HG02885 (cell line): ENCODE measurements around the gene MCC.
A peak's percentile ranks its signal among the peaks of the same experiment; 100 is the strongest.
"Not testable (repeated sequence)": the region's sequence is repeated elsewhere in the genome, so short reads cannot be mapped to it uniquely, and the experiment has no call there.

Experiments
- ATAC-seq: cut with Tn5 transposase; IDR thresholded peaks from one replicate; pipeline ENCODE4 v1.9.1; 2021; ENCODE audit warnings: mild to moderate bottlenecking; ENCODE audit not compliant: unreplicated experiment, poor library complexity

The MCC gene

DNA sequence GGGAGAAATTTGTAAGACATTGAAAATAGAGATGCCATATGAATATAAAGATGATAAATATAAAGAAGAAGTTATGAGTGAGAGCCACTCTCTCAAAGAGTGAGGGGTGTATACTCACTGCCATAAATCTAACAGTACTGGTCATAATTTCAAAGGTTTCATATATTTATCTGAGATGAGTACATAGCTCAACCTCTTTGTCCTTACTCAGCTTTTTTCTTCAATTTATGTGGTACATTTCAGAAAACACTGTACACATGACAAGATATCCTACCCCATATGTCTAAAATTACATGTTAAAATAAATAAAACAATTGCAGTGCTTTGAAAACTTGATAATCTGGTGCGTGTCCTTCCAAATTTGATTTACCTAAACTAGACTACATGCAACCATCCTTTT, 5.2 kb upstream of the MCC start:
- no peak for ATAC-seq

DNA sequence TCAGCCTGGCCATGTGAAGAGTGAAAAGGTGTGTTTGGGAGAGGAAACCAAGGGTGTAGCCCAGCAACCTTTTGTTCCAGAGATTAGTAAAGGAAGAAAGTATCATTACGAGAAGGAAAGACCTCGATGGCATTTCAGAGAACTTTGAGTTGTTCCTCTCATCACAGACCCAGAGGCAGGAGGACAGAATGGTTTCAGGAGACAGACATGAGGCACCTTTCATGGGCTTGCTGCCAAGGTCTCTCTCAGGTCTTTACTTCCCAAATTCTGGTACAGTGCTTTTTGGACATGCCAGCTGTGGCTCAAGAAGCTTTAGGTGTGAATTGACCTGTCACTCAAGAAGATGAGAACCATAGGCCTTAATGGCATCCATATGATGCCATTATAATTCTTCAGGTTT, 2.8 kb upstream of the MCC start:
- ATAC-seq = no peak

DNA sequence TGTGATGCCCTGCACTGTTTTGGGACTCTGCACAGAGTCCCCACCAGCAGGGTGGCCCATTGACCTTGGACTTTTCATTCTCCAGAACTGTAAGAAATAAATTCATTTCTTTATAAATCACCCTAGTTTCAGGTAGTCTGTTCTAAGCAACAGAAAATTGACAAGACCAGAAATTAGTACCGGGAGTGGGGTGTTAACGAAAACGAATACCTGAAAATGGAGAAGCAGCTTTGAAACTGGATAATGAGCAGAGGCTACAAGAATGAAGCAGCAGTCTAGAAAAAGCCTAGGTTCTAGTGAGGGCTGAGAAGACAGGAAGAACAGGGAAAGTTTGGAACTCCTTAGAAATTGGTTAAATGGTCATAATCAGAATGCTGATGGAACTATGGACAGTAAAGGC, 2.1 kb upstream of the MCC start:
- no peak for ATAC-seq

DNA sequence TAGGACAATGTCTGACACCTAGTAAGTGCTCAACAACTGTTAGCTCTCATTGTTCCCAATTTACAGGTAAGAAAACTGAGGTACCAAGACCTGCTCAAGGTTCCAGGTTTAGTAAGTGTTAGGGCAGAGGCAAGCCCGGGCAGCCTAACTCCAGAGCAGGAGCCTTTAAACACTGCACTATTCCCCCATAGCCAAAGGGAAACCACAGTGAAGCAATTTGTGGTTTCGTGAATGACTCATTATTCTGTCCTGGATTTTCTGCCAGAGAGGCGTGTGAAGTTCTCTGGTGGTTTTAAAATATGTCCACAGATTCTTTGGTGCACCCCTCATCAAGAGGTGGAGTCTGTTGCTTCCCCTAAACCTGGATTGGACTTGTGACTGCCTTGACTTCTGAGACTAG, 1.0 kb upstream of the MCC start:
- ATAC-seq = peak; percentile 62

DNA sequence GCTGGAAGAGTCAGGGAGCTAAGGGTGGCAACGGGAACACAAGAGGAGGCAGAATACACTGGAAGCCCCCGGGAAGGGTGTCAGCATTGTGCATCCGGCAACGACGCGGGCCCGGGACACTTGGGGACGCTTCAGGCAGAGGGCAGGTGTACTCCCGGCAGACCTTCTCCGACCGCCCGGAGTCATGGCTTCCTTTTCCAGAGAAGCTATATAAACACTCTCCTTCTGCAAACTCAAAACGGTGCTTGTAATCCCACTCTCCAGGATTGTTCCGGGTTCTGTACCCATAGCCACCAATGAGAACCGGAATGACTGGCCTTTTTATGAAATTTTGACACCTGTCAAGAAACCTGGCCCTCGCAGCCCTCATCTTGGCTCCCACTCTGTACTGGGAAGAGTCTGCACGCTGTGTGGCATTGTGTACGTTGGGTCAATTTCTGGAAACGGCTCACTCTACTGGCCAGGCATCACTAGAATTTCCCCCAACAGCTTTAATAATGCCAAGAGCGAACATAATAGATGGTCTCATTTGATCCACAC, 462 bp upstream of the MCC start:
- peak; percentile 3 for ATAC-seq

DNA sequence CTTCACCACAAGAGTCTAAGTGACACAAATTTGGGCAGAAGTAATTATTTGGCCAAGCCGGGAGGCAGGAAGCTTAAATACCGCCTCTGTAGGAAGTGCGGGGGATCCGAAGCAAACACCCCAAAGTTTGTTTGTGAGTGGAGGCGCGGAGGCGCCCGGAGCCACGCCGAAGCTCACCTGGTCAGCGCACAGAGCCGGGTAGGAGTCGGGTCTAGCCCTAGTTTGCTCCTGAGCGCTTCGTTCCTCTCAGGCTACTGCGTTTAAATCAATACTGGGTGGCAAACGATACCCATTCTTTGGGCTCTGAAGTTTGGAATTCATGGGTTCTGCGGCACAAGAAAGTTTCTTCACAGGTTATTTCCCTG, 855 bp downstream of the MCC start:
- ATAC-seq = no peak

DNA sequence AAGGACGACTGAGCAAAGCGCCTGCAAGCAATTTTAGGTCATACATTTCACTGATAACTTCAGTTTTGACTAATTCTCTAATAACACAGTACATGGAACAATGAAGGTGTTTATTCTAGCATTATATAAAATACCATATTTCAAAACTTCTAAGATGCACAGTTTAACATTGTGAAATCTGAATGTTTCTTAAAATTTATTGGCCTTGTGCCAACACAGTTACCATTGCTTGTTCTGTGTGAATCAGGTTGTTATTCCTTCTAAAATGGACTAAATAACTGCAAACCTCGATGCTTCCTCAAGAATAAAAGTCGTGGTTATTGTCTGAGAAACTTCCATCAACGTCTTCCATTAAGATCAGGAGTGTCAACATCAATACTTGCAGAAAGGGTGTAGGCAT, 8.0 kb downstream of the MCC start:
- ATAC-seq = no peak

DNA sequence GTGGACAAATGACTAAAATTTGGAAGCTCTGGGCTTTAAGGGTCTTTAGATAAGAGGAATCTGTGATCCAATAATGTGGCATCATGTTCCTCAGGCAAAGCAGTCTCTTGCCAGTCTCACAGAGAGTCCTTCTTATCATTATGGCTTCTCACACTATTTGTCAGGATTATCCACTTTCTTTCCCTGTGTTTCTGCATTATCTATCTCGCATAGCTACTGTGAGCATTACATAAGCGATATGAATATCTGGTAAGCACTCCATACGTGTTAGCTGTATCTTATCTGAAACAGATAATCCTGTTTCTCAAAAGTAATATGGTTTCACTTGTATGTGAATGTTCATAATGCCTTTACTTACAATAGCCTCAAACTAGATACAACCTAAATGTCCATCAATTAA, 9.6 kb downstream of the MCC start:
- no peak for ATAC-seq

DNA sequence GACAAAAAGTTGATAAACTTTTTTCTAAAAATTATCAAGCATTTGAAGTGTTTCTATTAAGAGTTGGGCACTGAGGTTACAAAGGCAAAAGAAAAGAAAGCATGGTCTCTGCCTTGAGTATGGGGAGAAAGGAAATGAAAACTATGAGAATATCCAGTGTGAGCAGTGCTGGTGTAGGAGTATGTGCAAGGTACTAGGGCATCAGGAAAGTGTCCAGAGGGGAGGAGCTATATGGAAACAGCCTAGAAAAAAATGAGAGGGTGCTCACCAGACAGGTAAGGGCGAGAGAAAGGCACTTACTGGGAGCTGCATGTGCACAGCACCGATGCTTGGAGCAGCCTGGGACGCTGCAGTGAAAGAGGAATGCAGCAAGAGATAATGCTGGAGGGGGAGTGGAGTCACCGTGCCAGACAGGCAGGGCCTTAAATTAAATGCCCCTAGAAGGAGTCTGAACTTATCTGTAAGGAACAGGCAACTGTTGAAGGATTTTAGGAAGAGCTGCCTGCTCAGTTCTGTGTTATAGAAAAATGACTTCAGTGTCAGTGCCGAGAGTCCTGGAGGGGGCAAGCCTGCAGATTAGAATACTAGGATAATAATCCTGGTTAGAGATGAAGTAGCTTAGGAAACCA, 14.0 kb downstream of the MCC start:
- ATAC-seq = no peak

DNA sequence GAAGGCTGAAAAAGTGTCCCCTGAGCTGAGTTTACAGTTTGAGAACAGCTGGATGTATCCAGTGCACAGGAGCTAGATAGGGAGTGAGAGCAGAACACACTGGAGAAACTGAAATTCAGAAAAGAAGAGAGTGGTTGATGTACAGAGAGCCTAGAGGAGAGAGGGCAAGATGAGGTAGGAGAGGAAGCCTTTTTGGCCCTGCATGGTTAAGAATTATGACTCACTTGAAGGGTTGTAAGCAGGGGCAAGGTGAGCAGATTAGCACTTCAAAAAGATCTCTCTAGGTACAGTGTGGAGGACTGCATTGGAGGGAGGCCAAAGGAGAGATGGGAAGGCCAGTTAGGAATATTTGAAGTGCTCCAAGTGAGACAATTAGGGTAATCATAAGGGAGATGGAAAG, 25.2 kb downstream of the MCC start:
- ATAC-seq = no peak

DNA sequence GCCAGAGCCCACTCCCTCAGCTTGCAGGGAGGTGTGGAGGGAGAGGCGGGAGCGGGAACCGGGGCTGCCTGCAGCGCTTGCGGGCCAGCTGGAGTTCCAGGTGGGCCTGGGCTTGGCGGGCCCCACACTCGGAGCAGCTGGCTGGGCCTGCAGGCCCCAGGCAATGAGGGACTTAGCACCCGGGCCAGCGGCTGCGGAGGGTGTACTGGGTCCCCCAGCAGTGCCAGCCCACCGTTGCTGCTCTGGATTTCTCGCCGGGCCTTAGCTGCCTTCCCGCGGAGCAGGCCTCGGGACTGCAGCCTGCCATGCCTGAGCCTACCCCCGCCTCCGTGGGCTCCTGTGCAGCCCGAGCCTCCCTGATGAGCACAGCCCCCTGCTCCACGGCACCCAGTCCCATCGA, 31.1 kb downstream of the MCC start:
- ATAC-seq = not testable (repeated sequence)

DNA sequence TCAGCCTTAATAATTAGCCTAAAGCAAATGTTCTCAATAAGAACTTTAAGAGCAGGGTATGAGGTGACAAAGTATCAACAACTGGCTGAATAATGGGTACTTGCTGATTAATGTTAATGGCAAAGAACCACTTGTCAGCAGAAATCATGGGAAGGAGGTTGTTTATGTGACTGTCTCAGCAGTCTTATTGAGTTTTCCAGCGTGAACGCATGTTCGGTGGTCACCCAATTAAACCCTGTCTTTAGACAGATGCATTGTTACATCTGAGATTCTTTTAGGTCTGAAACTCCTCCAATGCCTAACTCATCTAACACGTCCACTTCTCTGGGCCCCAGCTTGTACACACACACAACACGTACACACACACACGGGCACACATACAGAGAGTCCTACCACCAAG, 35.3 kb downstream of the MCC start:
- no peak for ATAC-seq

DNA sequence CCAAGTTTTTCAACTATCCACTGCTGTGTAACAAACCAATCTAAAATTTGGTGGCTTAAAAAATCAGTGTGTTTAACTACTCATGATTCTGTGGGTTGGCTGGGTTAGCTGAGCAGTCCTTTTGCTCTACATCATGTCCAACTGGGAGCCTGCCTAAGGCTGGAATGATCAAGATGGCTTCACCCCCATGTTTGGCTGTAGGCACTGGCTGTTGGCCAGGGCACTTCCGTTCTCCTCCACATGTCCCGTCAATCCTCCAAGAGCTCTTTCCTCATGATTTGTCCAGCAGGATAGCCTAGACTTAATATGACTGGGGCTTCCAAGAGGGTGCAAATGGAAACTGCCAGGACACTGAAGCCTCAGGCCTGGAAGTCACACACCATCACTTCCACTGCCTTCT, 36.5 kb downstream of the MCC start:
- ATAC-seq = no peak

DNA sequence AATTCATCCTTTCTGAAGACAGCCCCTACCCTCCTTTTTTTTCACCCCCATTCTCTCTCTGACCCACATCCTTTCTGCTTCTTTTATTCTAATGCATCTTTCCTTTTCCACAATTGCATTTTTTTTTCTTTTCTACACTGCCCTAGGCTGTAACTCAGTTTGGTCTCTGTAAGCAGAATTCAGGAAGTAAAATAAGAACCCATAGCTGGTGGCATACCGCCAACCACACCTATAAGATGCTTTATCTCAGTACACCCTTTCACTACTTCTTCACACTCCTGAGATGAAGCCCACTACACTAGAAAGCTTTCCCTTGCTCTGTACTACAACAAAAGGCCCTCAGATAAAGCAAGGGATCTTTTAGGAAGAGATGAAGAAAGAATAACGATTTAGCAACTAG, 37.3 kb downstream of the MCC start:
- ATAC-seq = no peak

DNA sequence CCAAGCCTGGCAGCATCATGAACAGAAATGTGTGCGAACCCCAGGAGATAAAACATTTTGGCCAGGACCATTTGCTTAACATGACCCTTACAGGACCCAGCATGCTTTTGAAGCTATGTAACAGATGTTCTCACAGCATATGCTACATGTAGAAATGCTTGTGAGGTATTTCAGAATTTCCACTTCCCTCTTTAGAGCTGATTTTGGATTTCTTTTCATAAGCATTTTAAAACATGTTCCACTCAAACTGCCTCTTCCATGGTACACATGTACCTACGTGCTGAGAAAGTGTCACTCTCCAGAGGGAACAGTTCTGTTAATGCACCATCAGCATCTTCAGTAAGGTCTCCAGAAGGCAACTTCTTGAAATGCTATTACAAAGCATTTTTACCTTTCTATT, 37.8 kb downstream of the MCC start:
- ATAC-seq = no peak

DNA sequence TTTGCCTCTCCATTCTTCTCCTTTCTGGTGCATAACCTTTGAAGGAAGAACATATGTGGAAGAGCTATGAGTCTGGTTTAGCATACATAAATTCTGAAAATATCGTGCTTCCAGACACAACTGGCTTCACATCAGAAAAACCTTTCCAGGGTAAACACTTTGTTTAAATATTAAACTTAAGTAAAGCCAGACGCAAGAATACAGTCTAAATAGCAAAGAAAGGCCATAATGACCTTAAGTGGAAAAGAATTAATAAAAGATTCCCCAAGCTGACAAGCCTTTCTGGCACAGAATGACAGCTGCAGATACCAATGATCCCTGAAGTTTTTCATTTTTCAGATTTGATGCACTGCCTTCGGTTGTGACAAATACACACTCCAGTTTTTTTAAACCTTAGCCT, 40.0 kb downstream of the MCC start:
- ATAC-seq = no peak

DNA sequence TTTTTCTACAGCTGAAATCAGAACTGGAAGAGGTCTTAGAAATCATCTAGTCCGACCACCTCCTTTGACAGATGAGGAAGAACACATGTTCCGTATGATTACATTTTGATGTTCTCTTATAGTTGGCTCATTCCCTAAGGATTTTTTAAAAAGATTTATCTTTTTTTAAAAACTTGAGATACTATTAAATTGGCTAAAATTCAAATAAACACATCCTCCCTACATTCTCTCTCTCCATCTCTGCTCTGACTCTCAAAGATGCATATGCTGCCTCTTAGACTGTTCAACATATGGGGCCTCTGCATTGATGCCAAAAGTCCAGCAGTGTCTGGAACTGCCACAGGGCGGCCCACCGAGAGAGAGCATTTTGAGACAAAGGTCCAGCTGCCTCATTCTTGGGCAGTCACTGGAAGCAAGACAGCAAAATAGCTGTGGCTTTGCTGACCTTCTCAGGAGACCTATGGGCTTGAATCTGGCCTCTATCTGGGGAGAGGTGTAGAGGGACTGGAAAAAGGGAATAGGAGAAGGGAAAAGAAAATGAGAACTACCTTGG, 40.7 kb downstream of the MCC start:
- no peak for ATAC-seq

DNA sequence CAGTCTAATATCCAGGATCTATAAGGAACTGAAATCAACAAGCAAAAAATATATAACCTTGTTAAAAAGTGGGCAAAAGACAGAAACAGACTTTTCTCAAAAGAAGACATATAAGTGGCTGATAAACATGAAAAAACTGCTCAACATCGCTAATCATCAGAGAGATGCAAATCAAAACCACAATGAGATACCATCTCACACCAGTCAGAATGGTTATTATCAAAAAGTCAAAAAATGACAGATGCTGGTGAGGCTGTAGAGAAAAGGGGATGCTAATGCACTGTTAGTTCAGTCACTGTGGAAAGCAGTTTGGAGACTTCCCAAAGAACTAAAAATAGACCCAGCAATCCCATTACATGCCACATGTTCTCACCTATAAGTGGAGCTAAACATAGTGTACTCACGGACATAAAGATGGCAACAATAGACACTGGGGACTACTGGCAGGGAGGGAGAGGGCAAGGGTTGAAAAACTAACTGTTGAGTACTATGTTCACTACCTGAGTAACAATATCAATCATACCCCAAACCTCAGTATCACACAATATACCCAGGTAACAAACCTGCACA, 41.8 kb downstream of the MCC start:
- ATAC-seq = no peak

DNA sequence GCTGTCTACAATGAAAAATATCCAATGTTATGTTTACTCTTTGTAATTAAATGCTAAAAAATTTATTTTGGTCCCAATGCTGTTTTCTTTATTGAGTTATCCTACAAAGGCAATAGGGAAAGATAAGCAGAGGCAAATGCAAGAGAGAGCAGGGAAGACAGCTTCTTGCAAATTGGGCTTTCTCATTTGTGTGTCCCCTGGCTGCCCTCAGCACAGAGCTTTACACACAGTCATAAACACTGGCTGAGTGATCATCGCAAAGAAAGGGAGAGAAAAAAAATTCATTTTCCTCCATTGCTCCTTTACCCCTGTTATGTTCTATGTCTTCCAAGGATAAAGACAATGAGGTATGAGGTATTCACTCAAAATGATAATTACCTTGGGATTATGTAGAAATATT, 51.1 kb downstream of the MCC start:
- ATAC-seq = no peak

DNA sequence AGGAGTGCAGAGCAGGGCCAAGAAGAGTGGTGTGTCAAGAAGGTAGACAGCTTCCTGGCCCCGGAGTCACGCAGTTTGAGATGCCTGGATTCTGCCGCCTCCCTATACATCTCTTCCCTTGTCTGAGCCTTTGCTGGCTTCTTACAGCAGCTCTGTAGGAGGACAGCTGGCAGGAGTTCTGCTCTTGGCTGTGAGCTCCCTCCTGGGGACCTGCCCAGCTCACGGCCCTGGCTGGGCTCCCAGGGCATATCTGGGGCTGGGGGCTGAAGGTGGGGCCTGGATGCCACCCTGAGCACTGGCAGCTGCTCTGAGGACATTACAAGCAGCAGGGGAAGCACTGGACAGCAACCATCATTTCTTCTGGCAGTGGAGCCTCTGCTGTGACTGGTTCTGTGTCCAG, 52.7 kb downstream of the MCC start:
- no peak for ATAC-seq

DNA sequence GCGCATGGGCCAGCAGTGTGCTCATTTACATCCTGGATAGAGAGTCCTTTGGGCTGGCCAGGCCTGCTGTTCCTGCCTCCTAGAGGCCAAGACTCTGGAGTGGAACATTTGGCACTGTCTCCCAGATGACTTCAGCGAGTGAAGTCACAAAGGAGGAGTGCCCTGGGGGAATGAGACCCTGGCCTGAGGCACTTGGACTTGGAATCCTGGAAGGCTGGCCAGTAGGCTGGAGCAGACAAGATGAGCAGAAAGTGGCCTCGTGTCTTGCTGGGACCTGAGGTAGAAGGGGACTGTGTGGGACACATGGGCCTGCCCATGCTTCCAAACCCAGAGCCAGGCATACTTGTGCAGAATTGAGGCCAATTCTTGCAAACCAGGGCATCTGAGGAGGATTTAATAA, 53.4 kb downstream of the MCC start, which contains the start of gene TSSK1B:
Gene TSSK1B (minus strand): TSS at position 101 of the 400 bp plus-strand sequence. CDS start 150 bp downstream, outside the sequence.
- ATAC-seq = no peak
